Jurkat, Clone E6-1 (cell line): ENCODE measurements around the gene GPNMB.
"Not testable (repeated sequence)": the region's sequence is repeated elsewhere in the genome, so short reads cannot be mapped to it uniquely, and the experiment has no call there.

Experiments
- DNase-seq: peaks from one replicate; pipeline ENCODE4 v3.0.0-alpha.2; 2011; ENCODE audit warnings: low read depth, low spot score
- H3K4me3 ChIP-seq: 2 replicates; pipeline ENCODE4 v1.5.1; 2011; ENCODE audit warnings: mild to moderate bottlenecking, low read length, control low read depth, moderate library complexity

The GPNMB gene

GRCh38 chr7:23293500-23294073 is 47.0 kb downstream of the GPNMB start:
- no peak overlapping the region for H3K4me3 ChIP-seq
- no peak for DNase-seq

DNA sequence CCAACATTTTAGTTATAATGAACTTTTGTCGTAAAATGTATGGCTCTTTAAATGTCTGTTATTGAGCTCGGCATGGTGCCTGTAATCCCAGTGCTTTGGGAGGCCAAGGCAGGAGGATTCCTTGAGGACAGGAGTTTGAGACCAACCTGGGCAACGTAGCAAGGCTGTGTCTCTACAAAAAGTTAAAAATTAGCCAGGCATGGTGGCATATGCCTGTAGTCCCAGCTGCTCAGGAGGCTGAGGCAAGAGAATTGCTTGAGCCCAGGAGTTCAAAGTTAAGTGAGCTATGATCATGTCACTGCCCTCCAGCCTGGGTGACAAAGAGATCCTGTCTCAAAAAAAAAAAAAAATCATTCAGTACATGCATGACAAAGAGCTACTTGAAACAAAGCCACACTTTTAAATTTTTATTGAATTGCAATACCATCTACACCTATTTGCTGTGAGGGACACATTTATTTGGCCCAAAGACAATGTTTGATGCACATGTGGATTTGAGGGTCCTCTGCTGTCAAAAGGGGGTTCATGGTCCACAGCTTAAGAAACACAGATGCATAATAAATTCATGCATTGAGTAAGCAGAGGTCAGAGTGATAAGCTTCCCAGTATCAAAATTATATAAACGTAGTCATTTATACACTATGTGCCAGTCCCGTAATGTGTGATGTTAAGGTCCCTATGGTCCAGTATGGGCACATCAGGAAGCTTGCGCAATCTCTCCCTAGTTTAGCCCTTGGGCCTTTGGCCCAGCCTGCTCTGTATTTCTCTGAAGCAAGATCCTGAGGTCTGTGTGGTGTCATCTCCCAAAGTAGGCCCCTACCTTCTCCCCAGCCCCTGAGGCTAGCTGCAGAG is 48.2 kb downstream of the GPNMB start:
- DNase-seq: no peak
- H3K4me3 ChIP-seq: no peak overlapping the region

DNA sequence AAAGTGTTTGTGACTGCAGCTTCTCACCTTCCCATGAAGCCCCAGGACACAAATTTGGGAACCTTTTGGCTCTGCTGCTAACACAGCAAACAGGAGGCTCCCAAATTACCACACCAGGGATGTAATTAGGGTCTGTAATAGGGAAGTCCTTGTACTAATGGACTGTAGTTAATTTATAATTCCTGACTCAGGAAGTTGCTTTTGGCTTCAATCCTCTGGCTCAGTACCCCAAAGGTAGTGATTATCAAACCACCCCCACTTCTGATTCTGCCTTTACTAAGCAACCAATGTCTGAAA is 48.8 kb downstream of the GPNMB start:
- H3K4me3 ChIP-seq: no peak overlapping the region
- DNase-seq: no peak

- H3K4me3 ChIP-seq: peak overlapping the region; percentile 79
- no peak for DNase-seq
Measured at GRCh38 chr7:23298141-23298881, 51.7 kb downstream of the GPNMB start.

GRCh38 chr7:23298885-23299769 is 52.6 kb downstream of the GPNMB start, which contains the start of gene MALSU1:
Gene MALSU1 (plus strand): TSS chr7:23299339. CDS start chr7:23299353, 14 bp downstream.
- H3K4me3 ChIP-seq: peak within 1 kb of the TSS; percentile 79
- peak; percentile 97 for DNase-seq

GRCh38 chr7:23299770-23300300 is 53.3 kb downstream of the GPNMB start:
- no peak for DNase-seq
- H3K4me3 ChIP-seq: peak overlapping the region; percentile 79

DNA sequence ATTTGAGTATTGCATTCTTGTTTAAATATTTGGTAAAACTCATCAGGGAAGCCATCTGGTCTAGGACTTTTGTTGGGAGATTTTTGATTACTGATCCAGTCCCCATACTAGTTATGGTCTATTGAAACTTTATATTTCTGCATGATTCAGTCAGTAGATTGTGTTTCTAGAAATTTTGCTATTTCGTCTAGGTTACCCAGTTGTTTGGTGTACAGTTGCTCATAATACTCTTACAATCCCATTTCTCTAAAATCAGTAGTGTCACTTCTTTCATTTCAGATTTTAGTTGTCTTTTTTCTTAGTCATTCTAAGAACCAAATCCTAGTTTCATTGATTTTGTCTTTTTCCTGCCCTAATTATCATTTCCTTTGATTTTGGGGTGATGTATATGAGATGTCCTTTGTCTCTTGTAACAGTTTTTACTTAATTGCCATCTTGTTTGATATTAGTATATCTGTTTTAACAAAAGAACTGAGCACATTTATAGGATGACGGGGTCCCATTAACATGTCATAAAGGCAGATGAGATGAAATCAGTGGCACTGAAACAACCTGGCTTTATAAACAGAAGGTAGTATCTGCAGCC is 60.5 kb downstream of the GPNMB start:
- DNase-seq: no peak

DNA sequence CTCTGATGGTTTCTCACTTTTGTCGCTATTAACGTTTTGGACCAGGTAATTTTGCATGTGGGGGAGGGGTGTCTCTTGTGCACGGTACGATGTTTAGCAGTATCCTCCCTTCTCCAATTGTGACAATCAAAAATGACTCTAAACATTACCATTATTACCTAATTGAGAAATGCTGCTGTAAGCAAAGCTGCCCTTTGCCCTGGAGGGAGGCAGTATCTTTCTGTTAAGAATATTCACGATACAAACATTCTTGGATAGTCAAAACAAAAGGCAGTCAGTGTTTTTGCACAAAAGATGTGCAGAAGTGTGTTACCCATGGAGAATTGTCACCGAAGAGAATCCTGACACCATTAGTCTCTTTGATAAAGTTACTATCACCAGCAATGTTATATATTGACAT is 62.2 kb downstream of the GPNMB start:
- no peak overlapping the region for H3K4me3 ChIP-seq
- DNase-seq: no peak

More for the DNA sequence above, 60.5 kb downstream of the GPNMB start:
- H3K4me3 ChIP-seq: no peak overlapping the region

- not testable (repeated sequence) for H3K4me3 ChIP-seq, DNase-seq
Measured at GRCh38 chr7:23312141-23312540, 65.6 kb downstream of the GPNMB start.

DNA sequence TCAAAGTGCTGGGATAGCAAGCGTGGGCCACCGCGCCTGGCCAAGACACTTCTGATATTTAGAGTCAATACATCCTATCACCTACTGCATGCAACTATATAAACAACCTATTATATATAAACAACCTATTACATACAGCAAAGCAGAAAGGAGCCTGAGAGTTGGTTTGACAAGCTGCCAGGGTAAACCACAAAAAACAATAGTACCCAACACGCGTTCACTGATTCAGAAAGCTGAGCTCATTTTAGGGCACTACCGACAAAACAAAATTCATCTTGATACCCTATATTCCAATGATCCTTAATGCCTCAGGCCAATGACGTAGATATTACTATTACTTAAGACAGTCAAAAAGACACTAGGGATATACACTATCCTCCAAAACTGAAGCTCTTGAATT is 68.8 kb downstream of the GPNMB start:
- H3K4me3 ChIP-seq: no peak overlapping the region
- peak; percentile 24 for DNase-seq
